ENCODE data around the gene ALPI.

DNA sequence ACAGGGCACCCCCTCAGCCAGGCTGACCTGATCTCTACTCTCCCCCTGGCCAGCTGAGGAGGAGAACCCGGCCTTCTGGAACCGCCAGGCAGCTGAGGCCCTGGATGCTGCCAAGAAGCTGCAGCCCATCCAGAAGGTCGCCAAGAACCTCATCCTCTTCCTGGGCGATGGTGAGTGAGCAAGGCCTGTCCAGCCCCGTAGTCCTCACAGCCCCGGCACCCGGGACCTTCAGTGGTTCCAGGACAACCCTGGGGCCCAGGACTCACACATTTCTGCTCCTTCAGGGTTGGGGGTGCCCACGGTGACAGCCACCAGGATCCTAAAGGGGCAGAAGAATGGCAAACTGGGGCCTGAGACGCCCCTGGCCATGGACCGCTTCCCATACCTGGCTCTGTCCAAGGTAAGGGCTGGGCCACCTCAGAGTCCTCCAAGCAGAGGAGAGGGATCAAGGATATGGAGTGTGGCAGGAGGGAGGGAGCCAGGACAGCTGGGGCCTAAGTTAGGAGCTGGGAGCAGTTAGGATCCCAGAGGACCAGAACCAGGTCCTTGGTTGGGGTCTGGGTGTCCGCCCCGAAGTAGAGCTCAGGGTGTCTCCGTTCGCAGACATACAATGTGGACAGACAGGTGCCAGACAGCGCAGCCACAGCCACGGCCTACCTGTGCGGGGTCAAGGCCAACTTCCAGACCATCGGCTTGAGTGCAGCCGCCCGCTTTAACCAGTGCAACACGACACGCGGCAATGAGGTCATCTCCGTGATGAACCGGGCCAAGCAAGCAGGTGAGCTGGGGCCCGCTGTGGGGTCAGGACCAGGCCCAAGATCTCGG is 555 bp downstream of the ALPI start:
- TF ChIP-seq ARNT (IDR thresholded peaks at IDR 0.05) (no peak), ZNF274 (IDR thresholded peaks at IDR 0.05; ENCODE audit: borderline replicate concordance, low read depth, low read length) (no peak)

All from K562 (cell line).